ENCODE results near the gene CHRNA3. TPM values are rescaled to one million over a fixed set of nuclear protein-coding genes. Genes with fewer than 3 reads are reported as not detected.

Gene CHRNA3
- total and polyA plus RNA-seq, 8 donors: 0.31 to 4.6 (median 1.0) TPM; not detected in 3

- Histone ChIP-seq H3K4me3 (peak overlapping the region; percentile 58 to 65 (median 63)), H3K27me3 (peaks cover 0 to 32% (median 4%) of the 10 kb centered on the region in 3 donors), H3K9me3 (no peaks in the 10 kb centered on the region), H3K4me1 (peaks cover 12 to 20% (median 17%) of the 10 kb centered on the region in 4 donors), H3K36me3 (no peaks in the 10 kb centered on the region), H3K27ac (peak overlapping the region in 2 of 5 donors; percentile 71 to 83)
- no peak for DNase-seq
- intact Hi-C loops (cut with DNase I; ENCODE audit: low total_unique reads): no loop called here
- WGBS, 5 donors: 2 to 5% (median 2%) methylated on average over 18 to 19 of the region's 19 CpGs
- TF ChIP-seq CTCF (IDR thresholded peaks at IDR 0.05): peak in 1 of 7 experiments; percentile 12
- TF ChIP-seq POLR2A (IDR thresholded peaks at IDR 0.05): no peak
- no peak for TF ChIP-seq POLR2AphosphoS5 (IDR thresholded peaks at IDR 0.05)
- no peak for TF ChIP-seq EP300 (IDR thresholded peaks at IDR 0.05)
These were observed 54.6 kb downstream of the CHRNA3 start for GRCh38 chr15:78565951-78566774.

- TF ChIP-seq EP300 (IDR thresholded peaks at IDR 0.05): no peak
- TF ChIP-seq POLR2AphosphoS5 (IDR thresholded peaks at IDR 0.05): no peak
- no peak for TF ChIP-seq POLR2A (IDR thresholded peaks at IDR 0.05)
- no peak for TF ChIP-seq CTCF (IDR thresholded peaks at IDR 0.05)
- Histone ChIP-seq H3K27me3 (peaks cover 0 to 32% (median 4%) of the 10 kb centered on the region in 3 donors), H3K4me1 (peaks cover 12 to 20% (median 17%) of the 10 kb centered on the region in 4 donors), H3K4me3 (peak within 1 kb of the TSS; percentile 58 to 65 (median 63)), H3K36me3 (no peaks in the 10 kb centered on the region), H3K27ac (peak within 1 kb of the TSS; percentile 9 to 83 (median 42)), H3K9me3 (no peaks in the 10 kb centered on the region)
- intact Hi-C loops (cut with DNase I; ENCODE audit: low total_unique reads): no loop called here
- peak; percentile 93 to 94 for DNase-seq
- WGBS, 5 donors: 0 to 1% (median 1%) methylated on average over 17 to 75 of the region's 75 CpGs
These were observed 55.5 kb downstream of the CHRNA3 start, which contains the start of gene CHRNA5 for GRCh38 chr15:78565097-78565950. TSS of gene CHRNA5 (plus strand) at chr15:78565520. CDS start at chr15:78565720, 200 bp downstream.

GRCh38 chr15:78564743-78565096, 56.1 kb downstream of the CHRNA3 start:
- 42 to 64% (median 54%) methylated on average over 11 of the region's 11 CpGs for WGBS, 5 donors
- no peak for DNase-seq
- intact Hi-C loops (cut with DNase I; ENCODE audit: low total_unique reads): no loop called here
- Histone ChIP-seq H3K27me3 (peaks cover 0 to 27% (median under 1%) of the 10 kb centered on the region in 3 donors), H3K4me1 (peaks cover 12 to 20% (median 17%) of the 10 kb centered on the region in 4 donors), H3K36me3 (no peaks in the 10 kb centered on the region), H3K27ac (peak overlapping the region in 2 of 5 donors; percentile 42 to 71), H3K9me3 (no peaks in the 10 kb centered on the region), H3K4me3 (peak overlapping the region in 3 of 4 donors; percentile 58 to 65 (median 62))
- TF ChIP-seq POLR2AphosphoS5 (IDR thresholded peaks at IDR 0.05): no peak
- TF ChIP-seq POLR2A (IDR thresholded peaks at IDR 0.05): no peak
- TF ChIP-seq EP300 (IDR thresholded peaks at IDR 0.05): no peak
- no peak for TF ChIP-seq CTCF (IDR thresholded peaks at IDR 0.05)

- intact Hi-C loops (cut with DNase I; ENCODE audit: low total_unique reads): no loop called here
- H3K36me3 ChIP-seq: no peaks in the 10 kb centered on the region
- DNase-seq: no peak
- WGBS, 5 donors: 85 to 96% (median 91%) methylated on average over 2 of the region's 2 CpGs
- H3K4me1 ChIP-seq: peaks cover 12 to 20% (median 17%) of the 10 kb centered on the region in 4 donors
- no peak overlapping the region for H3K27ac ChIP-seq
- no peaks in the 10 kb centered on the region for H3K9me3 ChIP-seq
- no peak overlapping the region for H3K4me3 ChIP-seq
- H3K27me3 ChIP-seq: peaks cover 0 to 21% (median 0%) of the 10 kb centered on the region in 3 donors
- TF ChIP-seq POLR2A (IDR thresholded peaks at IDR 0.05) (no peak), EP300 (IDR thresholded peaks at IDR 0.05) (no peak), CTCF (IDR thresholded peaks at IDR 0.05) (no peak), POLR2AphosphoS5 (IDR thresholded peaks at IDR 0.05) (no peak)
These were observed 57.7 kb downstream of the CHRNA3 start for GRCh38 chr15:78563092-78563491.
